ELF-1 (cell line): ENCODE data around the gene IL17D.
"Not testable (repeated sequence)": the region's sequence is repeated elsewhere in the genome, so short reads cannot be mapped to it uniquely, and the experiment has no call there.

Experiments used
- DNase-seq: peaks from one replicate; pipeline ENCODE4 v3.0.0-alpha.2; 2016; ENCODE audit warnings: low read depth, low spot score

The IL17D gene

GRCh38 chr13:20719783-20720182 is 16.3 kb downstream of the IL17D start:
- no peak for DNase-seq

DNA sequence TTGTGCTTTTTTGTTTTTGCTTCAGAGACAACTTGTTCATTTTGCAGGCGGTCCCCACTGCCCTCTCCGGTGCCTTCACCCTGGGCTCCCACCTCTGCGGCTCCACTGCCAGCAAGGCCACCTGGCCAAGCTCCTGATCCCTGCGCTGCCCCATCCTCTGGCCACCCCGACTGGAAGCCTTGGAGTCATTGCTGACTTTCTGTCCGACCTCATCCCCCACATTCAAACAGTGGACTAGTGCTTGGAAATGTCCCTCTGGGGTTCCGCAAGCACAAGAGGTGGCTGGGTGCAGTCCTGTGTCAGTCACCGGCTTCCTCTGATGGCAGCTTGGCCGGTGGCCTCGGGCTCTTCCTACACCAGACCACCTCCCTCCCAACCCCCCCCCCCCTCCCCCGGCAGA is 17.0 kb downstream of the IL17D start:
- no peak for DNase-seq

GRCh38 chr13:20721058-20721453 is 17.6 kb downstream of the IL17D start:
- DNase-seq: no peak

GRCh38 chr13:20721454-20722357 is 18.2 kb downstream of the IL17D start:
- DNase-seq: peak; percentile 71

DNA sequence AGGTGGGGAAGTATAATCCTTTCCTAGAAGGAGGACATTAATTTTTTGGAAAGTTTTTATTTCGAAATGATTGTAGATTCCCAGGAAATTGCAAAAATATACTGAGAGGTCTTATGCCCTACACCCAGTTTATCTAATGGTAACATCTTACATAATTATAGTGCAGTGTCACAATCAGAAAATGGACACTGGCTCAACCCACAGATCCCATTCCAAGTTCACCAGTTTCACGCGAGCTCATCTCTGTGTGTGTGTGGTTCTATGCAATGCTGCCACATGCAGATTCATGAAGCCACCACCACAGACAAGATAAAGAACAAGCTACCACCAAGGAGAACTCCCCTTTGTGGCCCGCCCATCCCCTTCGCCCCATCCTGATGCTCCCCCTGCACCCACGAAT is 24.4 kb downstream of the IL17D start:
- DNase-seq: no peak

DNA sequence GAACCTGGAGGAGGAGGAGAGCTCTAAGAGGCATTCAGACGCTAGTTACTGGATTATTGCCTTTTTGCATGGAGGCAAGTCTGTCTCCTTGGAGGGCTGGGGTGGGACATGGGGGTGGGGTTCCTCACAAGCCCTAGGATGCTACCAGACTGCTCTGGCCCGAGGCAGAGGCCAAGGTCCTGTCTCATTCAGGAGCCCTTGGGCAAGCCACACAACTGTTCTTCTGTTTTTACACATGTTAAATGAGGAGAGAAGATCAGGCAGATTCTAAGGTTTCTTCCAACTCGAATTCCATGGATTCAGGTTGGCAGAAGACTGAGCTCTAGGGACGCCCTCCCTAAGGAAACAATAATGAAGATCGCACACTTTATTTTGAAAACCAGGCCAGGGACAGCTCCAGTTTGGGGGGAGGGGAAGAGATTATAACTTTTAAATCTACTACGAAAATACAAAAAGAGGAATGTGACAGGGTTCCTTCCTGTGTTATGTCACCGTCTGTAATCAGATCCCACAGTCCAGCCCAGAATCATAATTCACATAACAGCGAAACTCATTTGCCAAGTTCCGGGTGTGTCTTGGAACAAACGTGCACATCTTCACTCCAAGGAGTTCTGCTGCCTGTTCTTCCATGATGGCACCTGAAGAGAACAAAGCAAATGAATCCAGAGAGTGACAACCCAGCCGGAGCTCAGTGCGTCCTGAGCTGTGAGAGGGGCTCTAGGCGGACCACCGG is 25.2 kb downstream of the IL17D start:
- no peak for DNase-seq

GRCh38 chr13:20729633-20730585 is 26.4 kb downstream of the IL17D start:
- no peak for DNase-seq

- no peak for DNase-seq
Measured at GRCh38 chr13:20738616-20739015, 35.1 kb downstream of the IL17D start.

DNA sequence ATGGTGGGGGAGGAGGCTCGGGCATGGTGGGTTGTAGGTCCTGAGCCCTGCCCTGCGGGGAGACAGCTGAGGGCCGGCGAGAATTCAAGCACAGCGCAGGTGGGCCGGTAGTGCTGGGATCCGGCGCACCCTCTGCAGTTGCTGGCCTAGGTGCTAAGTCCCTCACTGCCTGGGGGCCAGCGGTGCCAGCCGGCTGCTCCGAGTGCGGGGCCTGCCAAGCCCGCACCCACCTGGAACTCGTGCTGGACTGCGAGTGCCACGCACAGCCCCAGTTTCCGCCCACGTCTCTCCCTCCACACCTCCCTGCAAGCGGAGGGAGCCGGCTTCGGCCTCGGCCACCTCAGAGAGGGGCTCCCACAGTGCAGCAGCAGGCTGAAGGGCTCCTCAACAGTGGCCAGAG is 36.5 kb downstream of the IL17D start:
- no peak for DNase-seq

- DNase-seq: not testable (repeated sequence)
Measured at GRCh38 chr13:20743830-20744404, 40.4 kb downstream of the IL17D start.

GRCh38 chr13:20749377-20749776 is 45.9 kb downstream of the IL17D start:
- DNase-seq: no peak

DNA sequence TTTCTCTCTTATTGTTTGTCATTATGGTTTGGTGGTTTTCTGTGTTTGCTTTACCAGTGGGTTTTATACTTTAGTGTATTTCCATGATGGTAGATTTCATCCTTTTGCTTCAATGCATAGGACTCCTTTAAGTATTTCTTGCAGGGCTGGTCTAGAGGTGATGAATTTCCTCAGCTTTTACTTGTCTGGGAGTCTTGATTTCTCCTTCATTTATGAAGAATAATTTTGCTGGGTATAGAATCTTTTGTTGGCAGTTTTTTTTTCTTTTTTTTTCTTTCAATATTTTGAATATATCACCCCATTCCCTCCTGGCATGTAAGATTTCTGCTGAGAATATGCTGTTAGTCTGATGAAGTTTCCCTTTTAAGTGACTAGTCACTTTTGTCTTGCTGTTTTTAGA is 50.5 kb downstream of the IL17D start:
- DNase-seq: no peak

GRCh38 chr13:20760872-20761271 is 57.4 kb downstream of the IL17D start:
- no peak for DNase-seq

DNA sequence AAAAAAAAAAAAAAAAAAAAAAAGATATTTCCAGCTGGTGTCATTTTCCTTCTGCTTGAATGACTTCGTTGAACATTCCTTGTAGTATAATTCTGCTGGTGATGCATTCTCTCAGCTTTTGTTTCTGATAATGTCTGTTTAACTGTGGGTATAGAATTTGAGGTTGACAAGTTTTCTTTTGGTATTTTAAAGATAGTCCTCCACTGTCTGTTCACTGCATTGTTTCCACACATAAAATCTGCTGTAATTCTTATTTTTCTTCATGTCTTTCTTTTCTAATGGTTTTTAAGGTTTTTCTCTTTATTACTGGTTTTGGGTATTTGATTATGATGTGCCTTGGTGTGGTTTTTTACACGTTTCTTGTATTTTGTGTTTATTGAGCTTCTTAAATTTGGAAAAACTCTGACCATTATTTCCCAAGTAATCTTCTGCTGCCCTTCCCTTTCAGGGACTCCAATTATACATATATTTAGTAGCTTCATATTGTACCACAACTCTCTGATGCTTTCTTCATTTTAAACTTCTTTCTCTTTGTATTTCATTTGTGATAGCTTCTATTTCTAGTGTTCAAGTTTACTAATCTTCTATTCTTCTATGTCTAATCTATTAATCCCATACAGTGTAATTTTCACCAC is 63.9 kb downstream of the IL17D start:
- no peak for DNase-seq

DNA sequence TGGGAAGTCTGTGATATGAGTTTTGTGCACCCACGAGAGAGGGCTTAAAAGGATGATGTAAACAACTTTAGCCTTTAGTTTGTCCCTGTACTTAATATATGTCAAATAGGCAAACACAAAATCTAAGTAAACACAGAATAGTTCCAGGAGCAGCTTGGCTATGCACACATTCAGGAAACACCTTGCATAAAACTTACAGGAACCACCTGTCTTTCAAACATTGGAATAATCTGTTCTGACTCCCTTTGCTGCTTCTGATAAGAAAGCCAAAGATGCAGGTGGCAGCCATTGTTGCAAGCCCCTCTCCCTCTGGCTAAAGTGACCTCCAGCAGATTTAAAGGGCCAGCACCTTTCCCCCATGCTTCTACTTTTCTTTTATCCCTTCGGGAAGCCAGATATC is 65.6 kb downstream of the IL17D start:
- DNase-seq: no peak

DNA sequence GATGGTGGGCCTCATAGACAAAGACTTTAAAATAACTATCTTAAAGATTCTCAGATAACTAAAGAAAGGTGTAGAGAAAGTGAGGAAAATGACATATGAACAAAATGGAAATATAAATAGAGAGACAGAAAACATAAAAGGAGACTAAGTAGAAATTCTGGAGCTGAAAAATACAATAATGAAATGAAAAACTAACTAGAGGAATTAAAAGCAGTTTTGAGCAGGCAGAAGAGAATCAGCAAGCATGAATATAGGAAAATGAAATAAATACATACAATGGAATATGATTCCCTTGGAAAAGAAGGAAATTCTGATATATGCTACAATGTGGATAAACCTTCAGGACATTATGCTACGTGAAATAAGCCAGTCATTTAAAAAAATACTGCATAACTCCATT is 66.3 kb downstream of the IL17D start:
- DNase-seq: no peak
